ENCODE measurements around the gene SMIM41.

SMIM41 gene

GRCh38 chr12:52122540-52122871 is 43.0 kb downstream of the SMIM41 start:
- no peak for DNase-seq (ENCODE audit: low read depth in 2 of 2)

- no peak for DNase-seq (ENCODE audit: low read depth in 2 of 2)
Observed at GRCh38 chr12:52122904-52123303, 43.4 kb downstream of the SMIM41 start.

- DNase-seq (ENCODE audit: low read depth in 2 of 2): no peak
Observed at GRCh38 chr12:52123487-52124186, 44.1 kb downstream of the SMIM41 start.

GRCh38 chr12:52125476-52125900 is 46.0 kb downstream of the SMIM41 start:
- DNase-seq (ENCODE audit: low read depth in 2 of 2): no peak

GRCh38 chr12:52126050-52126604 is 46.6 kb downstream of the SMIM41 start:
- no peak for DNase-seq (ENCODE audit: low read depth in 2 of 2)

GRCh38 chr12:52126605-52127578 is 47.4 kb downstream of the SMIM41 start:
- no peak for DNase-seq (ENCODE audit: low read depth in 2 of 2)

GRCh38 chr12:52127683-52128450 is 48.4 kb downstream of the SMIM41 start:
- no peak for DNase-seq (ENCODE audit: low read depth in 2 of 2)

GRCh38 chr12:52130711-52131110 is 51.2 kb downstream of the SMIM41 start:
- DNase-seq (ENCODE audit: low read depth in 2 of 2): no peak

- DNase-seq (ENCODE audit: low read depth in 2 of 2): no peak
Observed at GRCh38 chr12:52132754-52133161, 53.3 kb downstream of the SMIM41 start.

- no peak for DNase-seq (ENCODE audit: low read depth in 2 of 2)
Observed at GRCh38 chr12:52137746-52138145, 58.2 kb downstream of the SMIM41 start.

- no peak for DNase-seq (ENCODE audit: low read depth in 2 of 2)
Observed at GRCh38 chr12:52139147-52139546, 59.6 kb downstream of the SMIM41 start.

GRCh38 chr12:52139579-52140062 is 60.1 kb downstream of the SMIM41 start:
- DNase-seq (ENCODE audit: low read depth in 2 of 2): no peak

GRCh38 chr12:52141306-52141705 is 61.8 kb downstream of the SMIM41 start:
- no peak for DNase-seq (ENCODE audit: low read depth in 2 of 2)

GRCh38 chr12:52141875-52142274 is 62.4 kb downstream of the SMIM41 start:
- DNase-seq (ENCODE audit: low read depth in 2 of 2): no peak

GRCh38 chr12:52142431-52142830 is 62.9 kb downstream of the SMIM41 start:
- no peak for DNase-seq (ENCODE audit: low read depth in 2 of 2)

GRCh38 chr12:52144512-52145227 is 65.2 kb downstream of the SMIM41 start:
- no peak for DNase-seq (ENCODE audit: low read depth in 2 of 2)

GRCh38 chr12:52145228-52146088 is 66.0 kb downstream of the SMIM41 start:
- no peak for DNase-seq (ENCODE audit: low read depth in 2 of 2)

GRCh38 chr12:52146089-52146821 is 66.8 kb downstream of the SMIM41 start:
- DNase-seq (ENCODE audit: low read depth in 2 of 2): no peak

- no peak for DNase-seq (ENCODE audit: low read depth in 2 of 2)
Observed at GRCh38 chr12:52146822-52147366, 67.4 kb downstream of the SMIM41 start.
